ENCODE measurements around the gene SMPDL3B.

DNA sequence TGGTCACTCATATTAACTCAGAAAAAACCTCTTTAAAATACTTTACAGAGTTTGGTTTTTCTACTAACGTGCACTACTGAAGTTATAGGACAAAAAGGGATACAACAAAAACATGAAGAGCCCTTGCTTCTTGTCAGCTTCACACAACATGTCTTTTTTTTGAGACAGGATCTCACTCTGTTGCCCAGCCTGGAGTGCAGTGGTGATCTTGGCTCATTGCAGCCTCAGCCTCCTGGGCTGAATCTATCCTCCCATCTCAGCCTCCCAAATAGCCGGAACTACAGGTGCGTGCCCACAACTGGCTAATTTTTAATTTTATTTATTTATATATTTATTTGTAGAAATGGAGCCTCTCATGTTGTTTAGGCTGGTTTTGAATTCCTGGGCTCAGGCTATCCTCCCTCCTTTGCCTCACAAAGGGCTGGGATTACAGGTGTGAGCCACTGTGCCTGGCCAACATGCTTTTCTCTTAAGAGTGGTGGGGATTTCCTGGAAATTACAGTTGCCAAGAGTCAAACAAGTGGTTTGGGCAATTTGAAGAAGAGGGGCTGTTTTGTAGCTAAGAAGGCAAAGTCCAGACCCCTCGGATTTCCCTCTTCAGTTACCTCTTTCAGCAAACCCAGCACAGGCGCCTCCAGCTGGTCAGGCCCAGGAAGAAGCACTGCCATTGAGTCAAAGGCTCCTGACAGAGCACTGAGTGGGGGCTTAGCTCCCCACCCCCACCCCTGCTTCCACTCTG is 6.4 kb upstream of the SMPDL3B start:
- TF ChIP-seq, protein P1, sequence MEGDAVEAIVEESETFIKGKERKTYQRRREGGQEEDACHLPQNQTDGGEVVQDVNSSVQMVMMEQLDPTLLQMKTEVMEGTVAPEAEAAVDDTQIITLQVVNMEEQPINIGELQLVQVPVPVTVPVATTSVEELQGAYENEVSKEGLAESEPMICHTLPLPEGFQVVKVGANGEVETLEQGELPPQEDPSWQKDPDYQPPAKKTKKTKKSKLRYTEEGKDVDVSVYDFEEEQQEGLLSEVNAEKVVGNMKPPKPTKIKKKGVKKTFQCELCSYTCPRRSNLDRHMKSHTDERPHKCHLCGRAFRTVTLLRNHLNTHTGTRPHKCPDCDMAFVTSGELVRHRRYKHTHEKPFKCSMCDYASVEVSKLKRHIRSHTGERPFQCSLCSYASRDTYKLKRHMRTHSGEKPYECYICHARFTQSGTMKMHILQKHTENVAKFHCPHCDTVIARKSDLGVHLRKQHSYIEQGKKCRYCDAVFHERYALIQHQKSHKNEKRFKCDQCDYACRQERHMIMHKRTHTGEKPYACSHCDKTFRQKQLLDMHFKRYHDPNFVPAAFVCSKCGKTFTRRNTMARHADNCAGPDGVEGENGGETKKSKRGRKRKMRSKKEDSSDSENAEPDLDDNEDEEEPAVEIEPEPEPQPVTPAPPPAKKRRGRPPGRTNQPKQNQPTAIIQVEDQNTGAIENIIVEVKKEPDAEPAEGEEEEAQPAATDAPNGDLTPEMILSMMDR (IDR thresholded peaks at IDR 0.05) = no peak
- no peak for TF ChIP-seq POLR2A (IDR thresholded peaks at IDR 0.05)
- TF ChIP-seq EP300 (IDR thresholded peaks at IDR 0.05) = no peak
- TF ChIP-seq POLR2AphosphoS5 (IDR thresholded peaks at IDR 0.05) = no peak

All from stomach (tissue), 4 donors.